Testis (tissue), 2 donors: ENCODE measurements around the gene ZSCAN32.

Experiments used
- POLR2A ChIP-seq: fragments of 450-650 bp; IDR thresholded peaks from one replicate; pipeline ENCODE4 v1.6.1; 2017; ENCODE audit warnings: antibody characterized with exemption, mild to moderate bottlenecking, moderate library complexity
- TF ChIP-seq, protein P1 (sequence below), 3 experiments: fragments of 450-650 bp in 2 of 3; fragments of 200-600 bp in 1 of 3; sonication (generic) in 1 of 3; IDR thresholded peaks; one replicate each; pipeline ENCODE4 v1.5.1; 2016 to 2019; ENCODE audit warnings: antibody characterized with exemption in 3 of 3, mild to moderate bottlenecking in 2 of 3, moderate library complexity in 1 of 3

DNA sequence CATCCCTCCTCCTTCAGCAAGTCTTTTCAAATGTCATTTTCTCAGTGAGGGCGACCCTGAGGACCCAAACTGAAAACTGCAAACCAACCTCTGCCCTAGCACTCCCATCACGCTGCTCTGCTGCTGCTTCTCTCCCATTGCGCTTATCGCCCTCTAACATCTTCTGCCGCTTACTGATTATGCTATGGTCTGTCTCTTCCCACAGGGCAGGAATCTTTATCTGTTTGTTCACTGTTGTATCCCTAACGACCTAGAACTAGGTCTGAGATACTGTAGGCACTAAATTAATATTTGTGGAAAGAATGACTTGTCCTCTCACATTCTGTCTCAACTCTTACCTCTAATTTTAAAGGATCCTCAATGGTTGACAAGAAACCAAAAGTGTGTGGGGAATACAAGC lies 12.5 kb downstream of the ZSCAN32 start:
- TF ChIP-seq, protein P1, sequence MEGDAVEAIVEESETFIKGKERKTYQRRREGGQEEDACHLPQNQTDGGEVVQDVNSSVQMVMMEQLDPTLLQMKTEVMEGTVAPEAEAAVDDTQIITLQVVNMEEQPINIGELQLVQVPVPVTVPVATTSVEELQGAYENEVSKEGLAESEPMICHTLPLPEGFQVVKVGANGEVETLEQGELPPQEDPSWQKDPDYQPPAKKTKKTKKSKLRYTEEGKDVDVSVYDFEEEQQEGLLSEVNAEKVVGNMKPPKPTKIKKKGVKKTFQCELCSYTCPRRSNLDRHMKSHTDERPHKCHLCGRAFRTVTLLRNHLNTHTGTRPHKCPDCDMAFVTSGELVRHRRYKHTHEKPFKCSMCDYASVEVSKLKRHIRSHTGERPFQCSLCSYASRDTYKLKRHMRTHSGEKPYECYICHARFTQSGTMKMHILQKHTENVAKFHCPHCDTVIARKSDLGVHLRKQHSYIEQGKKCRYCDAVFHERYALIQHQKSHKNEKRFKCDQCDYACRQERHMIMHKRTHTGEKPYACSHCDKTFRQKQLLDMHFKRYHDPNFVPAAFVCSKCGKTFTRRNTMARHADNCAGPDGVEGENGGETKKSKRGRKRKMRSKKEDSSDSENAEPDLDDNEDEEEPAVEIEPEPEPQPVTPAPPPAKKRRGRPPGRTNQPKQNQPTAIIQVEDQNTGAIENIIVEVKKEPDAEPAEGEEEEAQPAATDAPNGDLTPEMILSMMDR (IDR thresholded peaks at IDR 0.05): no peak
- TF ChIP-seq POLR2A: no peak
